Skin epidermis (tissue), 12 donors: ENCODE data around the gene NFKBIB.
"Not testable (repeated sequence)": the region's sequence is repeated elsewhere in the genome, so short reads cannot be mapped to it uniquely, and the experiment has no call there.

Experiments used
- H3K27ac ChIP-seq, 21 experiments: fragments of 200-600 bp; sonication (generic) in 11 of 21; one replicate each; pipeline ENCODE4 v1.5.0; 2020; ENCODE audit warnings: mild to moderate bottlenecking in 3 of 21, inconsistent platforms in 2 of 21, moderate library complexity in 2 of 21
- H3K4me3 ChIP-seq, 7 experiments: fragments of 200-600 bp; sonication (generic) in 2 of 7; one replicate each; pipeline ENCODE4 v1.5.0; 2020; ENCODE audit warnings: inconsistent platforms in 2 of 7, mild to moderate bottlenecking in 2 of 7, moderate library complexity in 1 of 7

The NFKBIB gene, protein sequence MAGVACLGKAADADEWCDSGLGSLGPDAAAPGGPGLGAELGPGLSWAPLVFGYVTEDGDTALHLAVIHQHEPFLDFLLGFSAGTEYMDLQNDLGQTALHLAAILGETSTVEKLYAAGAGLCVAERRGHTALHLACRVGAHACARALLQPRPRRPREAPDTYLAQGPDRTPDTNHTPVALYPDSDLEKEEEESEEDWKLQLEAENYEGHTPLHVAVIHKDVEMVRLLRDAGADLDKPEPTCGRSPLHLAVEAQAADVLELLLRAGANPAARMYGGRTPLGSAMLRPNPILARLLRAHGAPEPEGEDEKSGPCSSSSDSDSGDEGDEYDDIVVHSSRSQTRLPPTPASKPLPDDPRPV

DNA sequence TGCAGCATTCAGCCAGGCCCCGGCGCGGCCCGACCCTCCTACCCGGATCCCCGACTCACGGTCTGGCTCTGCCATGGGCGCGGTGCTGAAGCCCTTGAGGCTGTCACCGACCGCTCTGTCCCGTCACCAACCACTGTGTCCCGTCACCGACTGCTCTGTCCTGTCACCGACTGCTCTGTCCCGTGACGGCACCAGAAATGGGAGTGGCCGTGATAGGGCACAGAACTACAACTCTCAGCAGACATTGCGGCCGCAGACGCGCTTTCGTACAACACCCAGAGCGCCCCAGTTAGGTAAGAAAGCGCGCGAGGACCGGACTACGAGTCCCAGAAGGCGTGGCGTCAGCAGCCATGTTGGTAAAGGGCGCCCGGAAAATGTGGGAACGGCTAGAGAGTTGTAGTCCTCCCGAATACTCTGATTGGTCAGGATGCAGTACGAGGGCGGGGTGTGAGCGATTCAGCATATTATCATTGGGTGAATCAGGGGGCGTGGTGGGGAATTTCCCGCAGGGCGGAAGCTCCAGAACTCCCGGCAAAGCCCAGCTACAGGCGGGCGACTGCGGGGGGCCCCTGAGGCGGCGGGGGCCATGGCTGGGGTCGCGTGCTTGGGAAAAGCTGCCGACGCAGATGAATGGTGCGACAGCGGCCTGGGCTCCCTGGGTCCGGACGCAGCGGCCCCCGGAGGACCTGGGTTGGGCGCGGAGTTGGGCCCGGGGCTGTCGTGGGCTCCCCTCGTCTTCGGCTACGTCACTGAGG lies at the start of gene NFKBIB, which contains the start of gene SIRT2:
TSS of gene NFKBIB (plus strand) at position 523 of the 755 bp plus-strand sequence. CDS start at position 587, 64 bp downstream.
TSS of gene SIRT2 (minus strand) at position 172 of the 755 bp plus-strand sequence. CDS start at position 75, 97 bp downstream.
- peak within 1 kb of the TSS; percentile 70 to 97 (median 92) for H3K27ac ChIP-seq
- H3K4me3 ChIP-seq, result peak within 1 kb of the TSS; percentile 64 to 93 (median 76)

DNA sequence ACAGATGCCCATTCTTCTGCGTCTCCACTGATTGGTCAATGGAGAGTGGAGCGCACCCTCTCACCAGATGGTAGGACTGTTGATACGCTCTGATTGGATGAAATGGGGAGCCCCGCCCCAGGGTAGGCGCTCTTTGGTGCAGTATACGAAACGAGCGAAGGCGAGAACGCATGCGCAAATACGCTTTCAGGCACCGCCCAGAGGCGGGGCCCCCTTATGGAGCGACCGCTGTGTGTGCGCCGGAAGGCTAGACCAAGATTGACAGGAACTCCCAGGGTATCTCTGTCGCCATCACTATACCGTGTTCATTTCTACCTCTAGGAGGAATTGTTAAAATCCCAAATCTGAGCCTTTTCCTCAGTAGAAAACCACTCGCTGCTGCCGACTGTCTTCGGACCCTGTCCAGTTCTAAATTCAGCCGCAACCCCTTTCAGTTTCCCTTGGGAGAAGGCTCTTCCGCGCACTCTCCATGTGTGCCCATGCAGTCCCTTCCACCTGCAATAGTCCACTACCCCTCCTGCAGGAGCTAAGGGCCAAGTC lies 49.3 kb upstream of the NFKBIB start:
- peak overlapping the region; percentile 94 to 100 (median 99) for H3K27ac ChIP-seq
- peak overlapping the region; percentile 47 to 88 (median 79) for H3K4me3 ChIP-seq

DNA sequence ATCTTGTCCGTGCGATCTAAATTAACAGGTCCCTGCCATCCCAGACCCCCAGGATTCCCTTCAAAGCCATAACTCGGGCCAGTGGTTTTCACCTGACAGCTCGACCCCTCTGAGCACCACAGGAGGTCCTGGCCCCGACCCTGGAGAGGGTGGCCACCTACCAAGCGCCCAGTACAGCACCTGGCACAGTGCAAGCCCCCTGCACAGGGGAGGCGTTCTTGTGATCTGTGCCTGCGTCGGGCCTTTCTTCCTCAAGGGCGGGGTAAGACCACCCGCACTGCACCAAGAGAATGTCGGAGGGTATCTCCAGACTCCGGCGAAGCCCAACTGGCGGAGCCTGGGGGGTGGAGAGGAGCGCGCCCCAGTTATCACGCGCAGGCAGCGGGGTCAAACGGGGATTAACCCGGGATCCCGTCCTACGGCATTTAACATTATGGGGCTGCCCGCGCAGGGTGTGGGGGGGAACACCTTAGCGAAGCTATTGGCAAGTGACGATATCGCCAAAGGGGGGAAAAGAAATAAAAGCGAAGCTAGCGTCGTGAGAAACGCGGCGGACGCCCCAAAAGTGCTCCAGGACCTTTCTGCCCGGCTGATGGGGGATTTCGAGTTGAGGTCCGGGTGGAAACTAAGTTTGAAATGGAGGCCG lies 48.7 kb upstream of the NFKBIB start:
- Histone ChIP-seq H3K27ac (peak overlapping the region; percentile 94 to 100 (median 99)), H3K4me3 (peak overlapping the region; percentile 47 to 88 (median 79))

DNA sequence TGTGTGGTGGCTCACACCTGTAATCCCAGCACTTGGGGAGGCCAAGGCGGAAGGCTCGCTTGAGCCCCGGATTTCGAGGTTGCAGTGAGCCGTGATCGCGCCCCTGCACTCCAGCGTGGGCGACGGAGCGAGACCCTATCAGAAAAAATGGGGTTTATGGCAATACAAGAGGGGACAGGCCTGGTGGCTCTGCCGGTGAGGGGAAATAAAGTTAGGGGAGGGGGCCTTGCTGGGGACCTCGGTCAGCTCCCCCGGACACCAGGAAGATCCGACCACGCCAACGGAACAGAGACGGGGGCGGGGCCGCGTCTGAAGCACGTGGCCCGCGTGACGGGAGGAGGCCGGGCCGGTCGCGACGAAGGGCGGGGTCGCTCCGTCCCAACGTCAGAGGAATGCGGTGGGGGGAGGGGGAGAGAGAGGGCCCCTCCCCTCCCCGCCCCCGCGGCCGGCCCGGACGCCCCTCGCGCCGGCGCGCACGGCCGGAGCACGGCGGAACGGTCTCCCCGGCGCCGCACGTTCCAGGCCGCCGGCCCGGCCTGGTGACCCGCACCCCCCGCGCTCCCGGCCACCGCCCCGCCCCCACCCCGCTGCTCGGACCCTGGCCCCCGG lies 48.0 kb upstream of the NFKBIB start:
- peak overlapping the region; percentile 94 to 100 (median 99) for H3K27ac ChIP-seq
- H3K4me3 ChIP-seq, result peak overlapping the region; percentile 62 to 88 (median 79)

DNA sequence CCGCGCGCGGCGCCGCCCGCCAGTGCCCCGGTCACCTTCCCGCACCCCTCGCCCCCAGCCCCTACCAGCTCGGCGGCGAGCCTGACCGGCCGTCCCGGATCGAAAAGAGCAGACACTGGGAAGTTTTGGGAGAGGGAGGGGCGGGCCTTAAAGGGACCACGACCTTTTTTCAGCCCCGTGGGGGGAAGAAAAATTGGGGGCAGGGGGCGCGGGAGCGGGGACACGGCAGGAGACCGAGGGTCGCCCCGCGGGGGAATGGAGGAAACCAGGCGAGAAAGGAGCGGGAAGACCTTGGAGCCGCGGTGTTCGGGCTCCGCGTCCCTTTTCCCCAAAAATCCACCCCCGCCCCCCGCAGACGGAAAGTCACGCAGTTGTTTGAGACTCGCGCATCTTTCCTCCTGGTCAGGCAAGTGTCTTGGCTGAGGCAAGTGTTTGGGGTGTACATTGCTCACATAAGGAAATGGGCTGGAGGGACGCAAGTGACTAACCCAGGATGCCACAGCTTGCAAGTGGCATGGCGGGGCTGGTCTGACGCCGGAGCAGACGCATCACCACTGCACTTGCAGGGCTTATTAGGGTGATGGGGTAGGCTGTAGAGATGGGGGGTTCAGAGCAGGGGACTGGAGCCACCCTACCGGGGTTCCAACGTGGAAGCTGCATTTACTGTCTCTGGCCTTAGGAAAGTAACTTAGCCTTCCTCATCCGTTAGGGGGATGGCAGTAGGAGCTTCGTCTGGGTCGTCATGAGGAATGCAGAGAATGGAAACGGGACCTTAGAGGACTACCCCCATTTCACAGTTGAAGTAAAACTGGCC lies 47.3 kb upstream of the NFKBIB start:
- Histone ChIP-seq H3K27ac (peak overlapping the region; percentile 94 to 100 (median 99)), H3K4me3 (peak overlapping the region; percentile 62 to 88 (median 79))

DNA sequence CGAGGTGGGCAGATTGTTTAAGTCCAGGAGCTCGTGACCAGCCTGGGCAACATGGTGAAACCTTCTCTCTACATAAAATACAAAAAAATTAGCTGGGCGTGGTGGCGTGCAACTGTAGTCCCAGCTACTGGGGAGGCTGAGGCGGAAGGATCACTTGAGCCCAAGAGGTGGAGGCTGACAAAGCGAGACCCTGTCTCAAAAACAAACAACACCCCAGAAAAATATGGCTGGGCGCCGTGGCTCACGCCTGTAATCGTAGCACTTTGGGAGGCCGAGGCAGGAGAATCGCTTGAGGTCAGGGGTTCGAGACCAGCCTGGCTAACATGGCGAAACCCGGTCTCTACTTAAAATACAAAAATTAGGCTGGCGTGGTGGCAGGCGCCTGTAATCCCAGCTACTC lies 46.6 kb upstream of the NFKBIB start:
- Histone ChIP-seq H3K4me3 (peak overlapping the region in 4 of 7 experiments; percentile 62 to 80 (median 74)), H3K27ac (peak overlapping the region in 11 of 21 experiments; percentile 98 to 100 (median 99))

DNA sequence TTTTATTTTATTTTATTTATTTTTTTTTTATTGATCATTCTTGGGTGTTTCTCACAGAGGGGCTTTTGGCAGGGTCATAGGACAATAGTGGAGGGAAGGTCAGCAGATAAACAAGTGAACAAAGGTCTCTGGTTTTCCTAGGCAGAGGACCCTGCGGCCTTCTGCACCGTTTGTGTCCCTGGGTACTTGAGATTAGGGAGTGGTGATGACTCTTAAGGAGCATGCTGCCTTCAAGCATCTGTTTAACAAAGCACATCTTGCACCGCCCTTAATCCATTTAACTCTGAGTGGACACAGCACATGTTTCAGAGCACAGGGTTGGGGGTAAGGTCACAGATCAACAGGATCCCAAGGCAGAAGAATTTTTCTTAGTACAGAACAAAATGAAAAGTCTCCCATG lies 44.8 kb upstream of the NFKBIB start:
- H3K27ac ChIP-seq, H3K4me3 ChIP-seq: not testable (repeated sequence)

DNA sequence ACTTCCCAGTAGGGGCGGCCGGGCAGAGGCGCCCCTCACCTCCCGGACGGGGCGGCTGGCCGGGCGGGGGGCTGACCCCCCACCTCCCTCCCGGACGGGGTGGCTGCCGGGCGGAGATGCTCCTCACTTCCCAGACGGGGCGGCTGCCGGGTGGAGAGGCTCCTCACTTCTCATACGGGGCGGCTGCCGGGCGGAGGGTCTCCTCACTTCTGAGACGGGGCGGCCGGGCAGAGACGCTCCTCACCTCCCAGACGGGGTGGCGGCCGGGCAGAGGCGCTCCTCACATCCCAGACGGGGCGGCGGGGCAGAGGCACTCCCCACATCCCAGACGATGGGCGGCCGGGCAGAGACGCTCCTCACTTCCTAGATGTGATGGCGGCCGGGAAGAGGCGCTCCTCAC lies 44.0 kb upstream of the NFKBIB start:
- peak overlapping the region in 1 of 21 experiments; percentile 57 for H3K27ac ChIP-seq
- peak overlapping the region in 1 of 7 experiments; percentile 24 for H3K4me3 ChIP-seq

DNA sequence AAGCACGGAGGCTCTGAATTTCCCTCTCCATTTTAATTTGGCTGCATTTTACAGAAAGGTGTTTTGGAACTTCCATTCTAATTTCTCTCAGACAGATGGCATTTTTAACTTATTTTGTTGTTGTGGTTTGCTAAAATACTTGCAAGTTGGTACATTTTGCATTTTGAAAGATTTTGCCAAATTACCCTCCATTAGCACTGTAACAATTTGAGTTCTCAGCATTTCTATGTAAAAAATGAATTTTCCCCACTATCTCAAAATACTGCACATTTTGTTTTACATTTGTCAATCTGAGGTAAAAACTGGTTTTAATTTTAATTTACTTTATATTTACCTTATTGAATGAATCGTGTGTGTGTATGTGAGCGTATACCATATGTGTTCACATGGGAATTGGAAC lies 43.0 kb upstream of the NFKBIB start:
- peak overlapping the region in 6 of 21 experiments; percentile 9 to 76 (median 35) for H3K27ac ChIP-seq

DNA sequence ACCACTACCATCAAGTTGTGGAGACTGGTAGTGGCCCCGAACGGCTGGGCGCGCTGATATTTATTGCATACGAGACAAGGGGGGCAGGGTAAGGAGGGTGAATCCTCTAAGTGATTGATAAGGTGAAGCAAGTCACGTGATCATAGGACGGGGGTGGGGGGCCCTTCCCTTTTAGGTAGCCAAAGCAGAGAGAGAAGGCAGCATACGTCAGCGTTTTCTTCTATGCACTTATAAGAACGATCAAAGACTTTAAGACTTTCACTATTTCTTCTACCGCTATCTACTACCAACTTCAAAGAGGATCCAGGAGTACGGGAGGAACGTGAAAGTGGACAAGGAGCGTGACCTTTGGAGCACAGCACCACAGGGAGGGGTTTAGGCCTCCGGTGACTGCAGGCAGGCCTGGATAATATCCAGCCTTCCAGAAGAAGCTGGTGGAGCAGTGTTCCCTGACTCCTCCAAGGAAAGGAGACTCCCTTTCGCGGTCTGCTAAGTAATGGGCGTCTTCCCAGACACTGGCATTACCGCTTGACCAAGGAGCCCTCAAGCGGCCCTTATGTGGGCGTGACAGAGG lies 40.1 kb upstream of the NFKBIB start:
- not testable (repeated sequence) for H3K27ac ChIP-seq

More for the DNA sequence above, 43.0 kb upstream of the NFKBIB start:
- no peak overlapping the region for H3K4me3 ChIP-seq

DNA sequence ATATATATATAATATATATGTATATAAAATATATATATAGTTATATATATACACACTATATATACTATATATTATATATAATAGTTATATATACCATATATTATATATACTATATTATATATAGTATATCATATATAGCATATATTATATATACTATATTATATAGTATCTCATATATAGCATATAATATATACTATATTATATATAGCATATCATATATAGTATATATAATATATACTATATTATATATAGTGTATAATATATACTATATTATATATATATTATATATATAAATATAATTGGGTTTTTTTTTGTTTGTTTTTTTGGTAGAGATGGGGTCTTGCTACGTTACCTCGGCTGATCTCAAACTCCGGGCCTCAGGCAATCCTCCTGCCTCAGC lies 38.4 kb upstream of the NFKBIB start:
- Histone ChIP-seq H3K4me3 (no peak overlapping the region), H3K27ac (no peak overlapping the region)

More for the DNA sequence above, 40.1 kb upstream of the NFKBIB start:
- not testable (repeated sequence) for H3K4me3 ChIP-seq

DNA sequence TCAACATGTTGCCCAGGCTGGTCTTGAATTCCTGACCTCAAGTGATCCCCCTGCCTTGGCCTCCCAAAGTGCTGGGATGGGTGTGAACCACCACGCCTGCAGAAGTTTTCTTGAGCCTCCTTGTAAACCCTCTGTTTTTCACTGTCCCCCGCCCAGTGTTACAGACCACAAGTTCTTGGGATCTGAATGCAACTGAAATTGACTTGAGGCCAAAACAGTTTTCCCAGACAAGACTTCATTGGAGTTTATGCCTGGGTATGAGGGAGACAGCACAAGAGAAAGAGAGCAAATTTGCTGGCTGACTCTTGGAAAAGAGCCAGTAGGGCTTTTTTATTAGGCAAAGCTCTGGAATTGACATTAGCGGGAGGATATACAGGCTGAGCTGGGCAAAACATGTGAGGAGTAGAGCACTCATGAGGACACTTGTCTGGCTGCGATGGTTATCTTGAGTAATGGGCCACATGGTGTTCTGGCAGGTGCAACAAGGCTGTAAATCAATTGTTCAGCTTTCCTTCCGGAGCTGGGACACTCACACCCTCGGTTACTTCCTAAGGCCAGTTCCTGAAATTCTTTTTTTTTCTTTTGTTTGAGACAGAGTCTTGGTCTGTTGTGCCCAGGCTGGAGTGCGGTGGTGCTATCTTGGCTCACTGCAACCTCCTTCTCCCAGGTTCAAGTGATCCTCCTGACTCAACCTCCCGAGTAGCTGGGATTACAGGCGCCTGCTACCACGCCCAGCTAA lies 37.3 kb upstream of the NFKBIB start:
- no peak overlapping the region for H3K4me3 ChIP-seq
- H3K27ac ChIP-seq, result peak overlapping the region in 11 of 21 experiments; percentile 21 to 74 (median 42)

DNA sequence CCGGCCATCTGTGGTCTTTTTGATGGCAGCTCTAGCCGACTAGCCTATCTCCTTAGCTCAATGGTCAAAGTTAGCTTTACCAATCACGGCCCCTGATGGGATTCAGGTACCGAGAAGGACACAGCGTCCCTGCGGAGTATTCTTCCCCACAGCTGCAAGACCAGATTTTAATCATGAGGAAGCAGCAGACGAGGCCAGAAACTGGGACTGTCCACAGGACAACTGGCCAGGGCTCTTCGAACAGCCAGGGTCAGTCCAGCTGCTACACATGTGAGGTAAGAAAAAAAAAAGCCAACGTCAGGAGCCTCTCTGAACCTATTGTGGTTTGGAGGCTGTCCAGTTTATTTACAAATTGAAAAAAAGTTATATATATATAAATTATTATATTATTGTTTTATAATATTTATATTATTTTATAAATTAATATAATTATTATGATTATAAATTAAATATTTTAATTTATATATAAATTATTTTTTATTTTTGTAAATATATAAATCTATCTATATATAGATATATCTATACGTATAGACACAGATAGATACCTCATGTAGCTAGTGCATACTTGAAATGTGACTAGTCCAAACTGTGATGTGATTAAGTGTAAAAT lies 32.5 kb upstream of the NFKBIB start:
- no peak overlapping the region for H3K27ac ChIP-seq
- no peak overlapping the region for H3K4me3 ChIP-seq

DNA sequence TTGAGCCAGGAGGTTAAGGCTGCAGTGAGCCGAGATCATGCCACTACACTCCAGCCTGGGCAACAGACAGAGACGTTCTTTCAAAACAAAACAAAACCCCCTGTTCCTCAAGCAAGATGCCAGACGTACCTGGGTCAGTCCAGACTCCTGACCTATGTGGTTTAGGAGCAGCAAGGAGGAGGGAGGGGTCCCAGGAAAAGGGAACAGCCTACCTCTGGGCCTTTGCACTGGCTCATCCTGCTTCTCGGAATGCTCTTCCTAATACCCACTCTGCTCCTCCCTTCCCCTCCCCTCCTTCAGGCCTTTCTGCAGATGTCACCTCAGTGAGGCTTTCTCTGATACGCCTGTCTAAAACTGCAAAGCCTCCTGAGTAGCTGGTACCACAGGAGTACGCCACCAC lies 31.2 kb upstream of the NFKBIB start:
- Histone ChIP-seq H3K27ac (peak overlapping the region in 5 of 21 experiments; percentile 67 to 85 (median 79)), H3K4me3 (no peak overlapping the region)

DNA sequence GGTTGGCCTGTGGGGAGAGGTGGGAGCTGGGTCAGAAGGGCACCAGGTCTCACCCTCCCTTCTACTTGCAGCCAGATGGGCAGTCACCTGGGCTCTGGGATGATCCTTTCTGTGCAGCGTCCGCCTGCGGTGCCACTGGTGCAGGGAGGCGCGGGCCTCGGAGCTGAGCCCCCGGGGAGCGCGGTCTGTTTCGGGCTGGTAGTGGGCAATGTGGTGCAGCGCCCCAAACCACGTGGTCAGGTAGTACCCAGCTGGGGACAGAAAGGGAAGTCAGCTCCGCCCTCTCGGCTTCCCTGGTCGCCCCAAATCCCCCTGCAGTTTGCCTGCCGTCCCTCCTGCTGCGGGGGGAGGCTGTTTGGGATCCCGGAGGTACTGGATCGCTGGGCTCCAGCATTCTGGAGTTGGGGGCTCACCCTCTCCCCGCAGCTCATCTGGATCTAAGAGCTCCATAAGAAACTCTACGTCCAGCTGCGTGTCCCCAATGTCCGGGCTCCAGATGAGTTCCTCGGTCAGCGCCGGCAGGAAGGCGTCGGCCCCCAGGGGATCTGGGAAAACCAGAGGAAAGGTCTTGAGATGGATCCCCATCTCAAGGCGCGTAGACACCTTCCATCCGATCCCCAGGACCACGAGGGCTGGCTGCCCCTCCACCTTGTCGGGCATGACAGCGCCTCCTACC lies 30.5 kb upstream of the NFKBIB start:
- H3K4me3 ChIP-seq, result peak overlapping the region; percentile 14 to 52 (median 32)
- peak overlapping the region in 16 of 21 experiments; percentile 9 to 85 (median 59) for H3K27ac ChIP-seq

DNA sequence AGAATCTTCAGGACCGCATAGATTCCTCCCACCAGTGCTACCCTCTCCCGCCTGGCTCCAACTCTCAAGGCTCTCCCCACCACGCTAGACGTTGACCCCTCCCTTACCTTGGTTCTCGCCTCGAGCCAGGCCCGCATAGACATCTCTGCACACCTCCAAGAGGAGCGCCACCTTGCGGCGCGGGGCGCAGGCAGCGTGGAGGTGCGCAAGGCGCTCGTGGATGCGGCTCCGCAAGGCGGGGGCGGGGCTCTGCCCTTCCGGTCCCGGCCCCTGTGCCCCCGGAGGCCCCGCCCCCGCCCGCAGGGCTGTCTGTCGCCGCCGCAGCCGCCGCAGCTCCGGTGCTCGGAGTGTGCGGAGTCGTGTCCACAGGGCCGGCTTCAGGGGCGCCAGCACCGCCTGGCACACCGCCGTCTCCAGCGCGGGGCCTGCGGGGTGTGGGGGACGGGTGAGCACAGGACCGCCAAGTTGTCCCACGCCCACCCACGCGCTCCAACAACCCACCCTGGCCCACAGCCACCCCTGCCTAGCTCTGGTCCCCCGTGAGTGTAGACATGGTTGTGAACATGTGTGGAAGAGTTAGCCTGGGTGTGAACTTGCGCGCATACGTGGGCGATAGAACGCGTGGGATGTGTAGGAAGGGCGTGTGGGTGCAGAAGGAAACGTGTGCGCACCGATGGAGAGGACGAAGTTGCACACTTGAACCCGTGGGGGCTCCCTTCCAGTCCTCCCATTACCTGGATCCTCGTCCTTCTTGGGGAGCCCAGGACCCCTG lies 29.7 kb upstream of the NFKBIB start:
- H3K27ac ChIP-seq, result peak overlapping the region in 17 of 21 experiments; percentile 9 to 85 (median 63)
- peak overlapping the region; percentile 14 to 52 (median 32) for H3K4me3 ChIP-seq
